Testis (tissue), 2 donors: ENCODE data around the gene WNT3.

Experiments used
- POLR2A ChIP-seq: fragments of 450-650 bp; IDR thresholded peaks from one replicate; pipeline ENCODE4 v1.6.1; 2017; ENCODE audit warnings: antibody characterized with exemption, mild to moderate bottlenecking, moderate library complexity
- TF ChIP-seq, protein P1 (sequence below), 3 experiments: fragments of 450-650 bp in 2 of 3; fragments of 200-600 bp in 1 of 3; sonication (generic) in 1 of 3; IDR thresholded peaks; one replicate each; pipeline ENCODE4 v1.5.1; 2016 to 2019; ENCODE audit warnings: antibody characterized with exemption in 3 of 3, mild to moderate bottlenecking in 2 of 3, moderate library complexity in 1 of 3

DNA sequence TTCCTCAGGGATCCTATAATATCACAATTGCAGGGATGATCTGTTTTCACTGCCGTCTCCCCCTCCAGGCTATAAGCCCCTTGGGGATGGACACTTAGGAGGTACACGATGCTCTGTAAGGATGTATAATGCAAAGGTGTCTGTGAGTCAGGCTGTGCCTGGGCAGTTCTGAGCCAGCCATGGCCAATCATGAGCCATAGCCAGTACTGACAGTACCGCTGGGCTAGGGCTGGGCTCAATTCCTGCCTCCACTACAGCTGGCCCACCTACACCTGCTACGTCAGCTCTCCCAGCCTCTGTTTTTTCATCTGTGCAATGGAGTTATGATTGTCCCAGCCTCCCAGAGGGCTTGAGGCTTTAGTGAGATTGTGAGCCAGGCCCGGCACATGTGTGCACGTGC, 30.0 kb upstream of the WNT3 start:
- TF ChIP-seq POLR2A: no peak
- TF ChIP-seq, protein P1, sequence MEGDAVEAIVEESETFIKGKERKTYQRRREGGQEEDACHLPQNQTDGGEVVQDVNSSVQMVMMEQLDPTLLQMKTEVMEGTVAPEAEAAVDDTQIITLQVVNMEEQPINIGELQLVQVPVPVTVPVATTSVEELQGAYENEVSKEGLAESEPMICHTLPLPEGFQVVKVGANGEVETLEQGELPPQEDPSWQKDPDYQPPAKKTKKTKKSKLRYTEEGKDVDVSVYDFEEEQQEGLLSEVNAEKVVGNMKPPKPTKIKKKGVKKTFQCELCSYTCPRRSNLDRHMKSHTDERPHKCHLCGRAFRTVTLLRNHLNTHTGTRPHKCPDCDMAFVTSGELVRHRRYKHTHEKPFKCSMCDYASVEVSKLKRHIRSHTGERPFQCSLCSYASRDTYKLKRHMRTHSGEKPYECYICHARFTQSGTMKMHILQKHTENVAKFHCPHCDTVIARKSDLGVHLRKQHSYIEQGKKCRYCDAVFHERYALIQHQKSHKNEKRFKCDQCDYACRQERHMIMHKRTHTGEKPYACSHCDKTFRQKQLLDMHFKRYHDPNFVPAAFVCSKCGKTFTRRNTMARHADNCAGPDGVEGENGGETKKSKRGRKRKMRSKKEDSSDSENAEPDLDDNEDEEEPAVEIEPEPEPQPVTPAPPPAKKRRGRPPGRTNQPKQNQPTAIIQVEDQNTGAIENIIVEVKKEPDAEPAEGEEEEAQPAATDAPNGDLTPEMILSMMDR (IDR thresholded peaks at IDR 0.05): no peak
